Colon (tissue), 2 donors: ENCODE data around the gene SPEM2.
"Not testable (repeated sequence)": the region's sequence is repeated elsewhere in the genome, so short reads cannot be mapped to it uniquely, and the experiment has no call there.

Source experiments
- FAIRE-seq: peaks from 2 replicates; lab custom pipeline; 2012; peaks lifted over from hg19 to GRCh38; lab: Jason Lieb, UNC
- donor health status: control.
- donor health status: control.

SPEM2 gene

GRCh38 chr17:7442142-7442541, 16.7 kb downstream of the SPEM2 start:
- FAIRE-seq = no peak

- FAIRE-seq = no peak
These were observed 18.4 kb downstream of the SPEM2 start for GRCh38 chr17:7443499-7444485.

- no peak for FAIRE-seq
These were observed 19.5 kb downstream of the SPEM2 start, which contains the start of gene CHRNB1 for GRCh38 chr17:7444682-7445618. Gene CHRNB1, plus strand, starts transcription at chr17:7445061. Its CDS starts 67 bp downstream, at chr17:7445128.

GRCh38 chr17:7445619-7445968, 20.2 kb downstream of the SPEM2 start:
- no peak for FAIRE-seq

GRCh38 chr17:7448461-7448860, 23.0 kb downstream of the SPEM2 start:
- no peak for FAIRE-seq

- no peak for FAIRE-seq
These were observed 34.6 kb downstream of the SPEM2 start for GRCh38 chr17:7459961-7460545.

GRCh38 chr17:7460850-7461660, 35.6 kb downstream of the SPEM2 start:
- FAIRE-seq = no peak

GRCh38 chr17:7462474-7463371, 37.3 kb downstream of the SPEM2 start:
- FAIRE-seq = no peak

GRCh38 chr17:7463372-7463846, 38.0 kb downstream of the SPEM2 start:
- no peak for FAIRE-seq

- FAIRE-seq = no peak
These were observed 38.7 kb downstream of the SPEM2 start for GRCh38 chr17:7464081-7464480.

- no peak for FAIRE-seq
These were observed 40.3 kb downstream of the SPEM2 start for GRCh38 chr17:7465597-7466275.

- no peak for FAIRE-seq
These were observed 40.9 kb downstream of the SPEM2 start for GRCh38 chr17:7466318-7466638.

- no peak for FAIRE-seq
These were observed 41.4 kb downstream of the SPEM2 start for GRCh38 chr17:7466639-7467341.

- no peak for FAIRE-seq
These were observed 42.1 kb downstream of the SPEM2 start for GRCh38 chr17:7467498-7467897.

GRCh38 chr17:7468290-7468689, 42.9 kb downstream of the SPEM2 start:
- FAIRE-seq = no peak

GRCh38 chr17:7468804-7469389, 43.5 kb downstream of the SPEM2 start:
- FAIRE-seq = no peak

- FAIRE-seq = not testable (repeated sequence)
These were observed 44.4 kb downstream of the SPEM2 start for GRCh38 chr17:7469843-7470242.

- not testable (repeated sequence) for FAIRE-seq
These were observed 45.1 kb downstream of the SPEM2 start for GRCh38 chr17:7470457-7470973.
